ENCODE results near the gene IGFL2.

GRCh38 chr19:46173886-46174480, 25.9 kb downstream of the IGFL2 start:
- TF ChIP-seq POLR2AphosphoS5 (IDR thresholded peaks at IDR 0.05; ENCODE audit: low read depth) (no peak), CTCF (conservative IDR thresholded peaks at IDR 0.05; ENCODE audit: low read depth in 2 of 2) (peak in 1 of 2 experiments; percentile 30; a peak in 2 of 4 replicates), CREB1 (CRISPR knock-in tag; IDR thresholded peaks at IDR 0.05; ENCODE audit: low read depth) (no peak), EZH2phosphoT487 (IDR thresholded peaks at IDR 0.05; ENCODE audit: unreplicated experiment) (no peak), EZH2 (IDR thresholded peaks at IDR 0.05; ENCODE audit: low read depth, unreplicated experiment) (no peak), REST (IDR thresholded peaks at IDR 0.05; ENCODE audit: unreplicated experiment) (no peak), NANOG (IDR thresholded peaks at IDR 0.05; ENCODE audit: borderline replicate concordance) (no peak), STAT1 (IDR thresholded peaks at IDR 0.05; ENCODE audit: unreplicated experiment) (no peak), ETS1 (IDR thresholded peaks at IDR 0.05) (no peak)
